GM21619 (cell line): ENCODE data around the gene PARVG.

Experiments
- ATAC-seq: cut with Tn5 transposase; IDR thresholded peaks from one replicate; pipeline ENCODE4 v1.9.1; 2021; ENCODE audit not compliant: unreplicated experiment

The PARVG gene

DNA sequence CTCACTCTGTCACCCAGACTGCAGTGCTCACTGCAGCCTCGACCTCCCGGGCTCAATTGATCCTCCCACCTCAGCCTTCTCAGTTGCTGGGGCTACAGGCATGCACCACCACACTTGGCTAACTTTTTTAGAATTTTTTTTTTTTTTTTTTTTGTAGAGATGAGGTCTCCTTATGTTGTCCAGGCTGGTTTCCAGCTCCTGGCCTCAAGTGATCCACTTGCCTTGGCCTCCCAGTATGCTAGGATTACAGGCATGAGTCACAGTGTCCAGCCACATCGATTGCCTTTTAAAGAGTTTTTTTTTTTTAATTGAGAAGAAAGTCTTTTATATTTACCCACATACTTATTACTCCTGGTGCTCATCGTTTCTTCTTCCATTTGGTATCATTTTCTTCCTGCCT lies 30.0 kb downstream of the PARVG start:
- no peak for ATAC-seq

DNA sequence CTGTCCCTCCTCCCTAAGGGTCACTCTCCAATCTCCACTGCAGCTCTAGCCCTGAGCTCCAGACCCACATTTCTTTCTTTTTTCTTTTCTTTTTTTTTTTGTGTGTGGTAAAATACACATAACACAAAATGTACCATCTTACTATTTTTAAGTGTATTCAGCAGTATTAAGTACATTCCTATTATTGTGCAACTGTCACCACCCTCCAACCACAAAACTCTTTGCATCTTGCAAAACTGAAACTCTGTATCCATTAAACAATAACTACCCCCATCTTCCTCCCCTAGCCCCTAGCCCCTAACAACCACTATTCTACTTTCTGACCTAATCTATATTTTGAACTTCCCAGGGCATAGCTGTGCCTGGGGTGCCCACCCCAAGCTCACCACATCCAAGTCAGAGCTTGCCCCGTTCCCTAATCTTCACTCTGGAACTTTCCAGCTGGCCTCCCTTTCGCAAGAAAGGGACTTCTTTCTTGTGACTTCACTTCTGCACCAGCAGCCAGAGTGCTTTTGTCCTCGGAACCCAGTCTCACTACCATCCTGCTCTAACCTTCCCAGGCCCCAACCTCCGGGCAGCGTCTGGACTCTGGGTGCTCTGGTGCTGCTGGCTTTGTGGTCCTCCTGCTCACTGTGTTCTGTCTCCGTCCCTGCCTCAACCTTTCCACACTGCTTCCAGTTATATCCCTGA lies 30.7 kb downstream of the PARVG start:
- no peak for ATAC-seq

DNA sequence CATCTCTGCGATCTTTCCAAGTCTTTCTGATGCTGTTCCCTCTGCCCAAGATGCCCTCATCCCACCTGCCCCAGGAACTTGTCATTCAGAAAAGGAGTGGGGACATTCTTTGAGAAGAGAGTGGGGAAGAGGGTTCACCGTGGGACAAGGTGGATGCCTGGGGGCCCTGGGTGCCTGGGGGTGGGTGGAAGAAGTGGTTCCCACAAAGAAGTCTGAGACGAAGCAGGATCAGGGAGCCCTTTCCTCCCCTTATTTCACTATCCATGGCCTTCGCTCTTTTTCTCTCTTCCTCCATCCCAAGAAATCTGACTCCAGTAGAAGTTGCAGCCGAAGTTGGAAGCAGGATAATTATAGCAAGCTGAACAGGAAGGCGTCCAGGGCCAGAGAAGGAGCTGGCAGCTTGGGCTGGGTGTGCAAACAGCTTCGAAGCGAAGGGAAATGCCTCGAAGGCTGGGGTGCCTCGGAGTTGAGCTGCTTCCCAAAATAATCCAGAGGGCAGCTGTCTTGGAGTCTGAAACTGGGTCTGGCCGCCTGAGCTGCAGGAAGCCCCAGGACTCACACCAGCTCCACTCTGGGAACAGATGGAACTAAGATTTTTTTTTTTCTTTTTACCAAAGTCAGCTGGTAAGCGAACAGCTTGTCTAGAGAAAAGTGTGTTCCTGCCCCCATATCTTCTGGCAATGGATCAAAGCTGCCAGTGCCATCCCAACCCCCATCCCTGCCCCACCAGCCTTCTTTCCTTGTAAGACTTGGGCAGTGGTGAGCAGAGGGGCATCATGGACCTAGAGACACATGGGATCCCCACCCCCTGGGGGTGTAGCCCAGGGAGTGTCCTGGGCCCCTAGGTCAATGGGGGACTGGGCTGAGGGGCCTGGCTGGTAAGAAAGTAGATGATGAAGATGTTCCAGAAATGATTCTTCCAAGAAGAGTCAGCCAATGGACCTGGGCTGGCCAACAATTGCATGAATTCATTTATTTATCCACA lies 31.5 kb downstream of the PARVG start:
- ATAC-seq, result no peak

DNA sequence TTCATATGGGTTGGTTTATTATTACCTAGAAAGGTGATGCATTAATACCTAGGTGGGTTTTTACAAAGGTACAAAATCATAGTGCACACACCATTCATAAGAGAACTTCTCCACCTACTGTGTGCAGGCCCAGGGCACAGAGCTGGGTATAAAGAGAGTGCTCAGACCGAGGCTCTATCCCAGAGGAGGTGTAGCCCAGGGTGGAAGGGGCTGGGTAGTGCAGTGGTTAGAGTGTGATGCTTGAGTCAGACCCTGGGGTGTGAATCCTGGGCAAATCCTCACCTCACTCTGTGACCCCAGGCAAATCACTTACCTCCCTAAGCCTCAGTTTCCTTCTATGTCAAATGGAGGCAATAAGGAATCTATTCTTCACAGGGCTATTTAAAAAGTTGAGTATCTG lies 32.2 kb downstream of the PARVG start:
- no peak for ATAC-seq

DNA sequence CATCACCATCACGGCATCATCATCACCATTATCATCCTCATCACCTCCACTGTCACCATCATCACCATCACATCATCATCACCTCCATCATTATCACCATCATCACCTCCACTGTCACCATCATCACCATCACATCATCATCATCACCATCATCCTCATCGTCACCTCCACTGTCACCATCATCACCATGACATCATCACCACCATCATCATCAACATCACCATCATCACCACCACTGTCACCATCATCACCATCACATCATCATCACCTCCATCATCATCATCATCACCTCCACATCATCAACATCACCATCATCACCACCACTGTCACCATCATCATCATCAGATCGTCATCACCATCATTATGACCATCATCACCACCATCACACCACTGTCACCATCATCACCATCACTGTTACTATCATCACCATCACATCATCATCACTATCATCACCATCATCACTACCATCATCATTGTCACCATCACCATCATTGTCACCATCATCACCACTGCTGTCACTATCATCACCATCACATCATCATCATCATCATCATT lies 32.8 kb downstream of the PARVG start:
- ATAC-seq, result no peak

DNA sequence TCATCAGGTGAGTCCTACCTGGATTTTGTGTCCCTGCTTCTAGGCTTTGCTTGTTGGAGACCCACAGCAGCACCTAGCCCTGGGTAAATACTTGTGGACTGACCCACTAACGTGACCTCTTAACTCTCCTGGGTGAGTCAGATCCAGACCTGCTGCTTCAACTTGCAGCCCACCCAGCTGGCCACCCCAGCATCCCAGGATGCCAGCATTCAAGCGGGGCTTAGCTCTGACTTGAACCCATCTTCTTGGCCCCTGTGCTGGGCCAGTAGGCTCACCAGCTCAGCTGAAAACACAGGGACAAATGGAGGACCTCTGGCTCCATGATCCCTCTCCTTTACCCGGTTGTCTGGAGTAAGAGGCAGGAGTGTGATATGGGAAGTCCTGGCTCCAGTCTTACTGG lies 33.5 kb downstream of the PARVG start:
- ATAC-seq, result no peak

DNA sequence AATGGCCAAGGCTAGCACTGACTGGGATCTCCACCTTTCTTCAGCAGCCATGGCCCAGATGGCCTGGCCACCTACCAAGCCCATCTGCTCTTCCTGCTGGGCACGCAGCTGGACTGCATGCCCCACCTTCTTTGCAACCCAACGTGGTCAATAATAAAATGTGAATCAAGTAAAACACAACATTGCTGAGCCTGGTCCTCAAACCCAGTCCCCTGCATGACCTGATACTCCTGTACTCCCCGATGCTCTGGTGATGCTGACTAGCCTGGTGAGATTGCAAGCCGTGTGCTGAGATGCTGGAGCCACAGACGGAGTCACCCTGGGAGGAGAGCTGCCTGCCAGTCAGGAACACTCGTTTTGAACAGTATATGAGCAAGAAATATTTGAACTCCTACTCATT lies 34.0 kb downstream of the PARVG start:
- ATAC-seq, result no peak

DNA sequence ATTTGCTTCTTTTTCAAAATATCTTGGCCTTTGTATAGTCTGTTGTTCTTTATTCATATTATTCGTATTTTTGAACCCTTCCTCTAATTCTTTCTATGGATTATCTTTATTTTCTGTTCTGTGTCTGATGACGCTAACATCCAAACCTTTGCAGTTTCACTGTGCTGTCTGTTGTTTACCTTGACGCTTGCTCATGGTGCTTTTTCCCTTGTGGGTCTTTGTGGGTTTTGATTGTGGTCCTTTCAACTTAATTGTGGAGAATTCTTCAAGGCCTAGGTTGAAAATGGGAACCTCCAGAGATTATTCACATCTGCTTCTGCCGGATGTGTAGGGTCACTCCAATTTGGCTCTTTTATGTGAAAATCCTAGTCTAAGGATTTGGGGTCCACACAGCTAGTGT lies 34.6 kb downstream of the PARVG start:
- ATAC-seq, result no peak

DNA sequence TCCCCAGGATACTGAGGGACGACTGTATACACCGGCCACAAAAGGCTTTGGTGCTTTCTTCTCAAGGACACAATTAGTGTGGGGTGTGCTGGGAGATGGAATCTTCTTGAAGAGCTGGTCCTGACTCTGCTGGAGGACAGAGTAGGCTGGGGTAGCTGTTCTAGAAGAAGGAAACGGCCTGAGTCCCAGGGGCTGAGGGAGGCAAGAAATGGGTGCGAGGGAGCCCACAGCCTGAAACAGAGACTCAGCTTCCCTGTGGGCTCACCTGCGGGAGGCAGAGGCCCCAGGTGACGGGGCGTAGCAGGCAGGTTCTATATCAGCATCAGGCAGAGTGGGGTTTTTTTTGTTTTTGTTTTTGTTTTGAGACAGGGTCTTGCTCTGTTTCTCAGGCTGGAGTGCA lies 36.6 kb downstream of the PARVG start:
- ATAC-seq, result no peak

DNA sequence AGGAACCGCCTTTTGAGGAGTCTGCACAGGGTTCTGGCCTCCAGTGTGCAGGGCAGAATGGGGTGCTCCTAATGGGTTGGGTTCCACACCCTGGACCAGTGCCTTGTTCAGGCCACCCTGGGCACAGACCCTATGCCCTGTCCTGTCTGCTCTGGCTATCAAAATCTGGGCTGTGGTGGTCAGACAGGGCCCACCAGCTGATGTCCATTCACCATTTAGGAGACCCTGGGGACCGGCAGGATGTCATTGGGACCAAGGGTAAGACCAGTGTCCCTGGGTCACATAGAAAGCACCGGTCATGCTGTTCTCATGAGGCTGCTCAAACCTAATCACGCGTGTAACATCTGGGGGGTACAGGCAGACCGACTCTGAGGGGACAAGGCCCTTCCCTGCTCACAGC lies 37.3 kb downstream of the PARVG start:
- ATAC-seq, result no peak

DNA sequence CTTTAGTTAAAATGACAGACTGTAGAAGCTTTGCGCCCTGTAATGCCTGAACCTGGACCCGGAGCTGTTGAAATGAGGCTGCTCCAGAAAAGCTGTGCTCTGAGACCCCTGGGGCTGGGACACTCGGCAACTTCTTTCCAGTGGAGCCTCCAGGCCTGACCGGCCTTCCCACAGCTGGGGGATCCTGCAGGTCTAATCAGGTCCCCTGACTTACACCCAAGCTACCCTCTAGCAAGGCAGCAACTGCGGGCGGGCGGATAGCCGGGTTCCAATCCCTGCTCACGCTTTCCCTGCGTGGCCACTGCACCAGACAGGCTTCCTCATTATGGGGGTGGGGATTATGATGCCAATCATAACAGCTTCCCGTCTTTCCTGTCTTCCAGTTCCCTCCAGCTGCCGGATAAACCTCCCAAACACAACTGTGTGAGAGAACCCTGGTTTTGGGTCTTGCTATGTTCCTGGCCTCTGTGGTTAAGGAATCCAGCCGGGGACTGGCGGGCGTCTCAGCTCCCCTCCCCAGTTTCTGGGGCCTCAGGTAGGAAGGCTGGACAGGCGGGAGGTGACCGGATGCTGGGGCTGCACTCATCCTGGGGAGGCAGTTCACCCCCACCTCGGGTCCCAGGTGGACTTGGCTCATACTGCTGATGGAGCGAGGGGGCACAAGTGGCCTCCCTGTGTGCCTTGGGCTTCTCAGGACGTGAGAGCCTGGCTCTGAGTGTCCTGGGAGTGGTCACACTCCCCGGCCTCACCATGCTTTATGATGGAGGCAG lies 38.6 kb downstream of the PARVG start:
- no peak for ATAC-seq

DNA sequence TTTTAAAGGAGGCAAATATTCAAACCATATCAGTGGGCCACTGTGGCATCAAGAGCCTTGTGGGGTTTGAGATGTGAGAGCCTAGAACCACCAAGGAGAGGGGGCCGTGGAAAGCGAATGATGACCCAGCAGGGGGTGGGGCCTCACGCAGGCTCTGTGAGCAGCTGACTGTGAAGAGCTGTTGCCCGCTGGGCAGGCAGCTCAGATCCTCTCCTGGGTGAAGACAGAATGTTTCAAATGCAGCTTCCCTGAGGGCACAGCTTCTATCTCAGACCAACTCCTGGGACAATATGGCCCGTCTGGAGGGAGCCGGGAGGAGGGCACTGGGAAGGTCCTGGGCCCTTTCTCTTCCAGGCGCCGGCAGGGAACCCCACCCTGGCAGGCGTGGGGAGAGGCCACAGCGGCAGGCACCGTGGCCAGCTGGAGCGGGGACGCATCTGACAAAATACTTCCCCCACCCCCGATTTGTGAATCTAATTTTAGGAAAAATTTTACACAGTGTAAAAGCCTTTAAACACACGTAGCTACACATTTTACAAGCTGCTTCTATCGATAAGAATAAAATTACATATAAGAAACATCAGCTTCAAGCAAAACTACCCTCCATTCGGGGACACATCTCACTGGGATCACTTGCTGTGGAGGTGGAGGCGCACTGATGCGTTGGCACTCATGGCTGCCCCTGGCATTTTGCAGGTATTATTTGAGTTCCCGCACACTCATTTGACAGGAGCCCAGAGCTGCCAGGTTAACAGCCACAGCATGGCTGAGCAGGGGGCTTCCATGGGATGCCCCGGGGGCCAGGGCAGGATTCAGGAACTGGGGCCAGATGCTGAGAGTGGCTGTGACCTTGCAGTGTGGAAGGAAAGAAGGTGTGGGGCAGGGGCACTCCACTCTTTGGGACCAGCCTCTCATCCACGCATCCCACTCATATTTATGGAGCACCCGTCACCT lies 40.3 kb downstream of the PARVG start:
- no peak for ATAC-seq

DNA sequence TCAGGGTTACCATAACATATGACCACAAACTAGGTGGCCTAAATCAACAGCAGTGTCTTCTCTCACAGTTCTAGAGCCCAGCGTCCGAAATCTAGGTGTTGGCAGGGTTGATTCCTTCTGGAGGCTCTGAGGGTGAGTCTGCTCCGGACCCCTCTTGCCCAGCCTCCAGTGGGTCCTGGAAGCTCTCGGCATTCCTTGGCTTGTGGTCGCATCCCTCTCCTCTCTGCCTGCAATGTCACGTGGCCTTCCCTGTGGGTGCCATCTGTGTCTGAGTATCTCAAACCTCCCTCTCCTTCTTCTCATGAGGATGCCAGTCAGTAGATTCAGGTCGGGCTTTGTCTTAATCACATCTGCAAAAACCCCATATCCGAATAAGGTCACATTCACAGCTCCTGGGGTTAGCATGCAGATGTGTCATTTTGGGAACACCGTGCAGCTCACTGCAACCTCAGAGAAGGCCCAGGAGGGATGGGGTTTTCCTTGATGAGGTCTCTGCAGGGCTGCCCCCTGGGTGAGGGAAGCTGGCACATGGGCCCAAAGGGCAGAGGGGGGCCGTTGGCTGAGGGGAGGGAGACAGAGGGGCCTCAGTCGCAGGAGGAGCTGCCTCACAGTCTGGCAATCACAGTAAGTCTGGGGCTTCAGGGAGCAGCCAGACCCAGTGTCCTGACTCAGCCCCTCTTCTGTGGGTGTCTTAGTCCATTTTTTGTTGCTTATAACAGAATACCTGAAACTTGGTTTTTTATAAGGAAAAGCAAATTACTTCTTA lies 41.2 kb downstream of the PARVG start:
- no peak for ATAC-seq

DNA sequence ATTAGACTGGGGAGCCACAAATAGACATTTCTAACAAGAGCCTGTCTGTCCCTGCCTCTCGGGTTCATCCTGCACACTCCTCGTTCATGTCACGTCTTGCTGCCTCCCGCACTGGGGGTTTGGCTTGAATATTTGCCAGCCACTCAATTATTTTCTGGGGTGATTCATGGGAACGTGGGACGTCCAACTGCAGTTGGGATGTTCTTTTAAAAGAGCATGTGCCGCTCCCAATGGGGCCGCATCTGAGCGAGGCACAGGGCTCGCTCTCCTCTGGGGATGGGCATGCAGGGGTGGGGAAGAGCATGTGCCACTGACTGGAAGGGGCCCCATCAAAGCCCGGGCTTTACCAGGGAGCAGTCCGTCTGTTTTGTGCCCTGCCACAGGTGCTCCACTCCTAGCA lies 43.4 kb downstream of the PARVG start:
- ATAC-seq, result no peak

DNA sequence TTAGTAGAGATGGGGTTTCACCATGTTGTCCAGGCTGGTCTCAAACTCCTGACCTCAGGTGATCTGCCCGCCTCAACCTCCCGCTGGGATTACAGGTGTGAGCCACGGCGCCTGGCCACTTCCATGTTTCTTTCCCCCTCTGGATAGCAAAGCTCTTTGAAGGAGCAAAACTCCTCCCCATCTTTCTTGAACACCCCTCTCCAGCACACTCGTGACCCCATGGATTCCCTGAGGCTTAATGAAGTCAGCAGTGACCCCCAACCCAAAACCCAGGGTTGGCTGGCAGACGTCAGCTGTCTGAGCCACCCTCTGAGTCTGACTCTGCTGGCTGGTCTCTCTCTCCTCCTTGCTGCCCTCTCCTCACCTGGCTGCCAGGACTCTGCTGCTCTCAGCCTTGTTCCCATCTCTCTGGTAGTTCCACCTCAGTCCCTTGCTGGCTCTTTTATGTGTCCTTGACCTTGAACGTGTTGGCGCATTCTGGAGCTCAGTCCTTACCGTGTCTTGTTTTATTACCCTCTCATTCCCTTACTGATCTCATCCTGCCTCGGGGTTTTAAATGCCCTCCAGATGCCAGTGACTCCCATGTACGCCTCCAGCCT lies 44.5 kb downstream of the PARVG start:
- ATAC-seq, result no peak

DNA sequence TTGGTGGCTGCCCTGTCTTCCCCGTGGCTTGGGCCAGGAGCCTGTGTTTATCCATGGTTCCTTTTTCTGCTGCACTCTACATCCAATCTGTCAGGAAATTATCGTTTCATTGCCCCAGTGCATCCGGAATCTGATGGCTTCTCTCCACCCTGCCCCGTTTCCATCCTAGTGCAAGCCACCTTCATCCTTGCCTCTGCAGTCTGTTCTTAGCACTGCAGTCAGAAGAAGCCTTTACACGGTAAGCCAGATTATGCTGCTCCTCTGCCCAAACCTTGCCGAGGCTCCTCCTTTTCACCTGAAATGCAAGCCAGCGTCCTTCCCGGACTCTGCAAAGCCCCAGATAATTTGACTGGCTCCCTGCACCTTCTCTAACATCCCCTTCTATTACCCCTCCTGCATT lies 45.1 kb downstream of the PARVG start:
- no peak for ATAC-seq

DNA sequence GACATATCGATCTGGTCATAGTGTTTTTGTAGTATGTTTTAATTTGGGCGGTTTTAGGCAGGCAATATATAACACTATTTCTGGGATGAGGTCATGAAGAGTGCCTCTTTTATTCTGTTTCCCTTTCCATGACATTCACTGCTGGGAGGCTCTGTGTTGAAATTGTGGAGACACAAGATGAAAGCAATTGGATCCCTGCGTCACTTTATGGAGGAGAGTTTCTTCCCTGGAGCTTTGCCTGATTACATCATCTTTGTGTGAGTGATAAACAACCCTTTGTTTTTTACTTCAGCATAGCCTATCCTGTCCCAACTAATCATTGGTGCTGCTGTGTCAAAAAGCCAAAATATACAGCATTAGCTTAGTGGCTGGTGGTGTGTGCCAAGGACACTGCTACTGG lies 48.6 kb downstream of the PARVG start:
- ATAC-seq, result no peak

DNA sequence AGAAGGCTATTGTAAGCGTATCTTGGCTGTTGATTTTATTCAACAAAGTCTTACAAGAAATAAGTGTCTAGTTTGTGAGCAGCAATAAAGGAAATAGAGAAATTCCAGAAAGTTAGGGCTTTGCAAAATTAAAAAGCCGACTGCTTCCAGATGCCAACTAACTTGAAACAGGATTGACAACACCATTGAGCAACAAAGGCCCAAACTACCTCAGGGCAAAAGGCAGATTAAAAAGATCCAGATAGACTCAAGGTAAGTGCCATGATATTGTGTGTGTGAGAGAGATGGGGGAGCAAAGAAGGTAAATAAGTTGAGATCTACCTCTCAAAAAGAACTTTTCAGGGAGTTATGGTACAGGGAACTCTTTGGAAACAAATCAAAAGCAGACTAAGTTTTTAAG lies 49.1 kb downstream of the PARVG start:
- ATAC-seq, result no peak

DNA sequence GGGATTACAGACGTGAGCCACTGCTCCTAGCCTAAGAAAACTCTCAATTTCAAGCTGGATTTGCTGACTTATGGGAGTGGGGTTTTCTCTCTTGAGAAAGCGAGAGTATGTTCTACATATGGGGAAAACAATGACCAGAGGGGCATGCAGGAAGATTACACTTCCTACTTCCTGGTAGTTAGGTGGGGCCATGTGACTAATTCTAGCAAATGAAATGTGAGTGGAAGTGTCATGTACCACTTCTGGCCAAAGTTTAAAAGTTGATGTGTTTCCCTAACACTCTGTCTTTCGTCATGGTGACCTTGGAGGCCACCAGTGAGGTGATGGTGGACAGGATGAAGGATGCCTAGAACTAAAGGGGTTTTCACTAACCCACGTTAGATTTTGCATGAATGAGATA lies 50.5 kb downstream of the PARVG start:
- ATAC-seq, result no peak
